Measurements from ENCODE around the gene ATP9A.

The ATP9A gene

DNA sequence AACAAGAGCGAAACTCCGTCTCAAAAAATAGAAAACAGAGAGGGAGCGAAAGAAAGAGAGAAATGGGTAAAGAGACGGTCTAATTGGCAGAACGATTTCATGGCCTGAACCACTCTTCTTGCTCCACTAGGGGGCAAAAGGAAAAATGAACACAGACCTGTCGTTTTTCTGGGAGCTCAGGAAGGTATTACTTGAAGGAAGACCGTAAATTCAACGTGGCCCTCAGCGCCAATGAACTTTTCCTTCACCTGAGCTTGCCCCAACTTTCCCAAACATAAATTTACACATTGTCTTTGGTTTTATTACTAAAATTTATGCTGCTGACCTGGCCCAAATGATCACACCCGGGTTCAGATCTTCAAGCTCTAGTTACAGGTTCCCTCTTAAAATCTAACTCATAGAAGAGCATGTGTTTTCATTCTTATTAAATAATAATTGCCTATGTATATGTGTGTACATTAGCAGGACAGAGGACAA is 67.3 kb downstream of the ATP9A start:
- no peak for TF ChIP-seq FOXP2 (optimal IDR thresholded peaks at IDR 0.05; ENCODE audit: borderline replicate concordance, extremely low read depth, extremely low read length, insufficient read depth)
- no peak for TF ChIP-seq POLR2AphosphoS5 (IDR thresholded peaks at IDR 0.05; ENCODE audit: low read depth, low read length)
- TF ChIP-seq, protein P1, sequence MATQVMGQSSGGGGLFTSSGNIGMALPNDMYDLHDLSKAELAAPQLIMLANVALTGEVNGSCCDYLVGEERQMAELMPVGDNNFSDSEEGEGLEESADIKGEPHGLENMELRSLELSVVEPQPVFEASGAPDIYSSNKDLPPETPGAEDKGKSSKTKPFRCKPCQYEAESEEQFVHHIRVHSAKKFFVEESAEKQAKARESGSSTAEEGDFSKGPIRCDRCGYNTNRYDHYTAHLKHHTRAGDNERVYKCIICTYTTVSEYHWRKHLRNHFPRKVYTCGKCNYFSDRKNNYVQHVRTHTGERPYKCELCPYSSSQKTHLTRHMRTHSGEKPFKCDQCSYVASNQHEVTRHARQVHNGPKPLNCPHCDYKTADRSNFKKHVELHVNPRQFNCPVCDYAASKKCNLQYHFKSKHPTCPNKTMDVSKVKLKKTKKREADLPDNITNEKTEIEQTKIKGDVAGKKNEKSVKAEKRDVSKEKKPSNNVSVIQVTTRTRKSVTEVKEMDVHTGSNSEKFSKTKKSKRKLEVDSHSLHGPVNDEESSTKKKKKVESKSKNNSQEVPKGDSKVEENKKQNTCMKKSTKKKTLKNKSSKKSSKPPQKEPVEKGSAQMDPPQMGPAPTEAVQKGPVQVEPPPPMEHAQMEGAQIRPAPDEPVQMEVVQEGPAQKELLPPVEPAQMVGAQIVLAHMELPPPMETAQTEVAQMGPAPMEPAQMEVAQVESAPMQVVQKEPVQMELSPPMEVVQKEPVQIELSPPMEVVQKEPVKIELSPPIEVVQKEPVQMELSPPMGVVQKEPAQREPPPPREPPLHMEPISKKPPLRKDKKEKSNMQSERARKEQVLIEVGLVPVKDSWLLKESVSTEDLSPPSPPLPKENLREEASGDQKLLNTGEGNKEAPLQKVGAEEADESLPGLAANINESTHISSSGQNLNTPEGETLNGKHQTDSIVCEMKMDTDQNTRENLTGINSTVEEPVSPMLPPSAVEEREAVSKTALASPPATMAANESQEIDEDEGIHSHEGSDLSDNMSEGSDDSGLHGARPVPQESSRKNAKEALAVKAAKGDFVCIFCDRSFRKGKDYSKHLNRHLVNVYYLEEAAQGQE (IDR thresholded peaks at IDR 0.05; ENCODE audit: insufficient read depth in 1 of 2, low read depth in 2 of 2, low read length in 2 of 2), result no peak
- no peak for TF ChIP-seq TAF1 (IDR thresholded peaks at IDR 0.05; ENCODE audit: borderline replicate concordance, insufficient read depth, low read length)
- TF ChIP-seq SIN3A (IDR thresholded peaks at IDR 0.05; ENCODE audit: borderline replicate concordance, insufficient read depth, low read length), result no peak

DNA sequence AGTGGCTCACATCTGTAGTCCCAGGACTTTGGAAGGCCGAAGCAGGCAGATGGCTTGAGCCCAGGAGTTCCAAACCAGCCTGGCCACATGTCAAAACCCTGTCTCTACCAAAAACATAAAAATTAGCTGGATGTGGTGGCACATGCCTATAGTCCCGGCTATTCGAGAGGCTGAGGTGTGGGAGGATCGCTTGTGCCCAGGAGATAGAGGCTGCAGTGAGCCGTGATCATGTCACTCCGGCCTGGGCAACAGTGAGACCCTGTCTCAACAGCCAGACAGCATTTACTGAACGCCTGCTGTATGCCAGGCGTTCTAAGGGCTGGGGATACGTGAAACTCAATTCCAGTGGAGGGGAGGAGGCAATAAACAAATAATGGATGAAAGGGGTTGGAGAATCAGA is 69.9 kb downstream of the ATP9A start:
- TF ChIP-seq FOXP2 (optimal IDR thresholded peaks at IDR 0.05; ENCODE audit: borderline replicate concordance, extremely low read depth, extremely low read length, insufficient read depth) (no peak), SIN3A (IDR thresholded peaks at IDR 0.05; ENCODE audit: borderline replicate concordance, insufficient read depth, low read length) (no peak), POLR2AphosphoS5 (IDR thresholded peaks at IDR 0.05; ENCODE audit: low read depth, low read length) (no peak), TAF1 (IDR thresholded peaks at IDR 0.05; ENCODE audit: borderline replicate concordance, insufficient read depth, low read length) (no peak)
- TF ChIP-seq, protein P1 (IDR thresholded peaks at IDR 0.05; ENCODE audit: insufficient read depth in 1 of 2, low read depth in 2 of 2, low read length in 2 of 2), result no peak

DNA sequence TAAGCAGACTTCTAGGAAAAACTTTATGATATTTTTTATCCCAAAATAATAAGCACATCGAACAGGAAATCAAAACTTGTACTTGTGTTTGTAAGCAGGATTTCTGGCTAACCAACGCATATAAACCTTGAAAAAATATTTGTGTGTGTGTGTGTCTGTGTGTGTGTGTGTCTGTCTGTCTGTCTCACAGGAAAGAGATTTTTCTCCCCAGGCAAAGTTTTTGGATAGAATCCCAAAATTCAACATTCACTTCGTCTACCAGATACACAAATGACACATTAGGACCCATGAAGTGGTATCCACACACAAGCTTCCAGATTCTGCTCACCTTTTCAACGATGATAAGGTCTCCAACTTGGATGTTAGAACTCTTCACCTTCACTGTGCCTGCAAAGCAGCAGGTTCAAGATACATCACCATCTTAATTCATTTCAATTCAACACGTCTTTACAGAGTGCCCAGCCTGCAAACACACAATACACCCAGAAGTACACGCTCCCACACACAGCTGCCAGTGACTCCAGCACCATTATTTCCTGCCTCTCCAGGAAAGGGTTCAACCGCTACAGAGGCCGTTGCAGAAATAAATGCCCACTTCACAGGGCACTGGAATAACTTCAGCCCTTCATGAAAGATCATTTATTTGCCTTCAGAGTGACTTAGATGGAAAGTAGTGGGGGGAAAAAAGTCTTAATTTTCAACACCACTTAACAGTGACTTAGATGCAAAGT is 70.9 kb downstream of the ATP9A start:
- TF ChIP-seq FOXP2 (optimal IDR thresholded peaks at IDR 0.05; ENCODE audit: borderline replicate concordance, extremely low read depth, extremely low read length, insufficient read depth), result no peak
- no peak for TF ChIP-seq POLR2AphosphoS5 (IDR thresholded peaks at IDR 0.05; ENCODE audit: low read depth, low read length)
- no peak for TF ChIP-seq SIN3A (IDR thresholded peaks at IDR 0.05; ENCODE audit: borderline replicate concordance, insufficient read depth, low read length)
- TF ChIP-seq, protein P1 (IDR thresholded peaks at IDR 0.05; ENCODE audit: insufficient read depth in 1 of 2, low read depth in 2 of 2, low read length in 2 of 2), result no peak
- no peak for TF ChIP-seq TAF1 (IDR thresholded peaks at IDR 0.05; ENCODE audit: borderline replicate concordance, insufficient read depth, low read length)

DNA sequence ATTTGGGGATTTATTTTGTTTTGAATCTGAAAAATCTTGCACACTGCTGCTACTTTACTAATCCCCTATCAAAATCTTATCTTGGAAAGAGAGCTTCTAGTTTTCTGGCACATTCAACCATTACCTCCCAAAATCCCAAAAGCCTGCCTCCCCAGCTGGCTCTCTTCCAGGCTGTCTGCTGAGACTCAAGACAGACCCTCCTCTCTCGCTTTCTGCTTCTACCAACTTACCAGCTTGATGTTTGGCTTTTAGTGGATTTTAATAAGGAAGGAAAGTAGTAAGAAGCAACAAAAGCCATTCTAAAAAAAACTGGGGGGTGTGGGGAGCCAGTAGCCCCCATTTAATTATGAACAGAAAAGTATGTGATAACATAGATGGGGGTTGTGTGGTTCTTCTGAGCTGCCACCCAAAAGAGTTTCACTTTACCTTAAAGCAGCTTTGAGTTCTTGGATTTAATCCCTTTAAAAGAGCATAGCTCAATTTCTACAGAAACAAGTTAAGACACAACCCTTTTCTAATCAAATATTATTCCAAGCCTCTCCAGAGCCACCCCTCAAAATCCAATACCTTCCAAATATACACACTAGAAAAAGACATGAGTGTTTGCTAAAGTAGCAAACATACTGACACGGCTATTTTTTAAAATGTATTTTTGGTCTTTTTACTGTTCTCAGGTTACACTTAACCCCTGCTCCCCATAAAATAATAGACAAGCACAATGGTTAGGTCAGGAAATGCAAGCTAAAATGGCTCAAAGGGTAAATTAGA is 71.7 kb downstream of the ATP9A start:
- TF ChIP-seq FOXP2 (optimal IDR thresholded peaks at IDR 0.05; ENCODE audit: borderline replicate concordance, extremely low read depth, extremely low read length, insufficient read depth) (no peak), TAF1 (IDR thresholded peaks at IDR 0.05; ENCODE audit: borderline replicate concordance, insufficient read depth, low read length) (no peak), SIN3A (IDR thresholded peaks at IDR 0.05; ENCODE audit: borderline replicate concordance, insufficient read depth, low read length) (no peak), POLR2AphosphoS5 (IDR thresholded peaks at IDR 0.05; ENCODE audit: low read depth, low read length) (no peak)
- TF ChIP-seq, protein P1 (IDR thresholded peaks at IDR 0.05; ENCODE audit: insufficient read depth in 1 of 2, low read depth in 2 of 2, low read length in 2 of 2), result no peak

Data from PFSK-1 (cell line).